CD14-positive monocyte (primary cell): ENCODE measurements around the gene IL18RAP. TPM values are rescaled to one million over a fixed set of nuclear protein-coding genes. Genes with fewer than 3 reads are reported as not detected.

ENCODE experiments used
- DNase-seq, 3 donors: peaks; one replicate each; pipeline ENCODE4 v3.0.0-alpha.2; 2011 to 2022
- H2AFZ ChIP-seq: 2 replicates; pipeline ENCODE4 v1.6.0; 2012; ENCODE audit warnings: mild to moderate bottlenecking, low read depth, low read length, inconsistent platforms; ENCODE audit not compliant: insufficient read depth, poor library complexity, severe bottlenecking
- H3K27ac ChIP-seq, 2 donors: 1 replicate in 1 of 2; 2 replicates in 1 of 2; pipeline ENCODE4 v1.5.1; 2012 to 2013; ENCODE audit warnings: low read length in 2 of 2, control low read depth in 1 of 2, inconsistent platforms in 1 of 2, low read depth in 1 of 2, mild to moderate bottlenecking in 1 of 2
- H3K27me3 ChIP-seq, 2 donors: one replicate each; pipeline versions ENCODE4 v1.6.0 to v1.6.1; 2011 to 2013; ENCODE audit warnings: low read length in 2 of 2; ENCODE audit not compliant: control insufficient read depth in 2 of 2, insufficient read depth in 2 of 2
- H3K36me3 ChIP-seq, 2 donors: replicated peaks in 1 of 2; 1 replicate in 1 of 2; 2 replicates in 1 of 2; pipeline versions ENCODE4 v1.5.1 to v1.6.1; 2012 to 2013; ENCODE audit warnings: low read length in 2 of 2, control low read depth in 1 of 2, inconsistent platforms in 1 of 2, mild to moderate bottlenecking in 1 of 2; ENCODE audit not compliant: insufficient read depth in 2 of 2, control insufficient read depth in 1 of 2
- H3K4me1 ChIP-seq, 2 donors: 1 replicate in 1 of 2; 2 replicates in 1 of 2; pipeline versions ENCODE4 v1.5.1 to v1.6.1; 2012 to 2013; ENCODE audit warnings: low read length in 2 of 2, control low read depth in 1 of 2, inconsistent platforms in 1 of 2, mild to moderate bottlenecking in 1 of 2, moderate library complexity in 1 of 2; ENCODE audit not compliant: insufficient read depth in 2 of 2, control insufficient read depth in 1 of 2
- H3K4me2 ChIP-seq: replicated peaks from 2 replicates; pipeline ENCODE3; 2012; ENCODE audit warnings: low read length, moderate library complexity, mild to moderate bottlenecking; ENCODE audit not compliant: poor library complexity, severe bottlenecking; ENCODE audit errors: extremely low read depth
- H3K4me3 ChIP-seq, 3 experiments: fragments of 200-600 bp in 1 of 3; sonication (generic) in 1 of 3; replicated peaks in 1 of 3; 1 replicate in 2 of 3; 2 replicates in 1 of 3; pipeline ENCODE4 v1.5.1; 2011 to 2013; ENCODE audit warnings: low read length in 3 of 3, mild to moderate bottlenecking in 3 of 3, control low read depth in 2 of 3, low read depth in 2 of 3, inconsistent platforms in 1 of 3, moderate library complexity in 1 of 3
- H3K79me2 ChIP-seq: 2 replicates; pipeline ENCODE4 v1.6.0; 2012; ENCODE audit warnings: mild to moderate bottlenecking, control low read depth, inconsistent platforms, low read length, moderate library complexity; ENCODE audit not compliant: insufficient read depth
- H3K9ac ChIP-seq: 2 replicates; pipeline ENCODE4 v1.6.0; 2017; ENCODE audit warnings: low read length, mild to moderate bottlenecking; ENCODE audit not compliant: insufficient read depth, poor library complexity, severe bottlenecking
- H3K9me3 ChIP-seq, 2 donors: replicated peaks in 1 of 2; 1 replicate in 1 of 2; 2 replicates in 1 of 2; pipeline versions ENCODE4 v1.5.1 to v1.6.1; 2012 to 2013; ENCODE audit warnings: low read length in 2 of 2, control low read depth in 1 of 2; ENCODE audit not compliant: control insufficient read depth in 1 of 2, insufficient read depth in 1 of 2
- H4K20me1 ChIP-seq: 2 replicates; pipeline ENCODE4 v1.6.0; 2012; ENCODE audit warnings: mild to moderate bottlenecking, low read length, control low read depth, moderate library complexity; ENCODE audit not compliant: insufficient read depth
- H3K27ac Mint-ChIP-seq, 7 donors: one replicate each; pipeline ENCODE4 v1.8.0; 2020; ENCODE audit warnings: mild to moderate bottlenecking in 7 of 7, mixed read lengths in 7 of 7, moderate library complexity in 6 of 7, inconsistent platforms in 2 of 7
- H3K27me3 Mint-ChIP-seq, 3 donors: one replicate each; pipeline ENCODE4 v1.8.0; 2021 to 2022; ENCODE audit warnings: low read depth in 3 of 3, mild to moderate bottlenecking in 3 of 3, mixed read lengths in 3 of 3, moderate library complexity in 3 of 3, inconsistent platforms in 1 of 3
- H3K36me3 Mint-ChIP-seq, 2 donors: one replicate each; pipeline ENCODE4 v1.8.0; 2020; ENCODE audit warnings: mixed read lengths in 2 of 2, inconsistent platforms in 1 of 2, mild to moderate bottlenecking in 1 of 2
- H3K4me1 Mint-ChIP-seq: one replicate; pipeline ENCODE4 v1.8.0; 2020; ENCODE audit warnings: mild to moderate bottlenecking, mixed read lengths
- H3K4me3 Mint-ChIP-seq, 2 donors: one replicate each; pipeline ENCODE4 v1.8.0; 2020; ENCODE audit warnings: mild to moderate bottlenecking in 2 of 2, mixed read lengths in 2 of 2, moderate library complexity in 1 of 2
- H3K9me3 Mint-ChIP-seq, 7 donors: one replicate each; pipeline ENCODE4 v1.8.0; 2020 to 2022; ENCODE audit warnings: mixed read lengths in 7 of 7, mild to moderate bottlenecking in 6 of 7, moderate library complexity in 6 of 7, inconsistent platforms in 2 of 7
- WGBS: methylation state at CpG from one replicate; pipeline ENCODE4 v1.1.5; 2013; ENCODE audit warnings: missing lambda C conversion rate; ENCODE audit not compliant: insufficient coverage; 5-methylcytosine and 5-hydroxymethylcytosine counted together
- intact Hi-C, 2 donors: fragments of 100-400 bp; cut with micrococcal nuclease; formaldehyde crosslinking; loops; one replicate each; pipeline versions ENCODE4 v1.15.0 to v1.15.1; 2023
- polyA plus RNA-seq, 3 donors: library from polyadenylated mRNA; depleted of rRNA in 1 of 3; unstranded in 2 of 3; stranded (reverse) in 1 of 3; fragments of 300-500 nt in 2 of 3; fragments of >200 nt in 1 of 3; fragmentation: Illumina TruSeq in 2 of 3; gene quantifications; 1 replicate in 2 of 3; 2 replicates in 1 of 3; pipeline ENCODE4 v1.2.3, GENCODE V29; 2012 to 2021
- TF ChIP-seq, protein P1 (sequence below): fragments of 200-600 bp; IDR thresholded peaks from one replicate; pipeline ENCODE4 v1.8.0; 2022; ENCODE audit warnings: antibody characterized with exemption, mild to moderate bottlenecking

IL18RAP gene
- polyA plus RNA-seq, 3 donors = 0.24 TPM; not detected in 2

DNA sequence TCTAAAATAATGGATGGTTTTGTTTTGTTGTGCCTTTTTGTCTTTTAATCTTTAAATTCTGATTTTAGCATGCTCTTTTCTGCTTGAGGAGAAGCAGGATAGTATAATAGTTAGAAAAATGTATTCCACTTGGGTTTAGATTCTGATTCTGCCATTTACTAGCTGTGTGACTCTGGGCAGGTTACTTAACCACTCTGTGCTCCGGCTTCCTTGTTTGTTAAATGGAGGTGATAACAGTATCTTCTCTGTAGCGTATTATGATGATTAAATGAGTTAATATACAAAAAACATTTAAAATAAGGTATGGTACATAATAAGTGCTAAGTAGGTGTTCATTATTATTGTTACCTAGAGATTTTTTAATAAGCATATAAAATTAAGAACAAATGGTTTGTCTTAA, 26.9 kb upstream of the IL18RAP start:
- Histone ChIP-seq H3K79me2 (no peaks in the 10 kb centered on the region), H2AFZ (no peak overlapping the region), H3K4me3 (no peak overlapping the region), H3K27ac (no peak overlapping the region), H3K36me3 (no peaks in the 10 kb centered on the region), H3K9me3 (no peaks in the 10 kb centered on the region), H3K4me2 (no peak overlapping the region), H3K4me1 (no peaks in the 10 kb centered on the region), H3K27me3 (no peaks in the 10 kb centered on the region), H4K20me1 (no peaks in the 10 kb centered on the region), H3K9ac (no peak overlapping the region)
- no CpG with 5 or more reads among the region's 2 CpGs for WGBS
- intact Hi-C loops = no loop called here
- Mint-ChIP-seq H3K9me3 (no peaks in the 10 kb centered on the region), H3K27me3 (peaks cover 0 to 1% (median 0%) of the 10 kb centered on the region in 3 donors), H3K27ac (no peak overlapping the region), H3K36me3 (no peaks in the 10 kb centered on the region), H3K4me1 (no peaks in the 10 kb centered on the region), H3K4me3 (no peak overlapping the region)
- no peak for DNase-seq
- TF ChIP-seq, protein P1, sequence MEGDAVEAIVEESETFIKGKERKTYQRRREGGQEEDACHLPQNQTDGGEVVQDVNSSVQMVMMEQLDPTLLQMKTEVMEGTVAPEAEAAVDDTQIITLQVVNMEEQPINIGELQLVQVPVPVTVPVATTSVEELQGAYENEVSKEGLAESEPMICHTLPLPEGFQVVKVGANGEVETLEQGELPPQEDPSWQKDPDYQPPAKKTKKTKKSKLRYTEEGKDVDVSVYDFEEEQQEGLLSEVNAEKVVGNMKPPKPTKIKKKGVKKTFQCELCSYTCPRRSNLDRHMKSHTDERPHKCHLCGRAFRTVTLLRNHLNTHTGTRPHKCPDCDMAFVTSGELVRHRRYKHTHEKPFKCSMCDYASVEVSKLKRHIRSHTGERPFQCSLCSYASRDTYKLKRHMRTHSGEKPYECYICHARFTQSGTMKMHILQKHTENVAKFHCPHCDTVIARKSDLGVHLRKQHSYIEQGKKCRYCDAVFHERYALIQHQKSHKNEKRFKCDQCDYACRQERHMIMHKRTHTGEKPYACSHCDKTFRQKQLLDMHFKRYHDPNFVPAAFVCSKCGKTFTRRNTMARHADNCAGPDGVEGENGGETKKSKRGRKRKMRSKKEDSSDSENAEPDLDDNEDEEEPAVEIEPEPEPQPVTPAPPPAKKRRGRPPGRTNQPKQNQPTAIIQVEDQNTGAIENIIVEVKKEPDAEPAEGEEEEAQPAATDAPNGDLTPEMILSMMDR = no peak

DNA sequence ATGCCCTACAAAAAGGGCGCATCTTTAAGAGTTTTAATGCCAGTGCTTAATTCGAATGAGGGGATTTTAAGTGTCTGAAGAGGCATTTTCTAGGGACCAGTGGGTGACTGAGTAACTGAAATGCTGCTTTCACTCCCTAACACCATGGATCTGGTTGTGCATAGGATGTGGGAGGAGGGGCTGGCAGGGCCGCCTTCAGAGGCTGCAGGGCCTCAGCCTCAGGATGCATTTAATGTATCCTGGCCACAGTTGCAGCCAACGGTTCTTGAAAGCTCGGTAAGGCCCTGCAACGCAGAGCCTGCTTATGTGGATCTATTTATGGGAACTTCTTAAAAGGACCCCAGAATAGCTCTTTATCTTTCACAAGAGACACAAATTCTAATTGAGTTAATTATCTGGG, 25.8 kb upstream of the IL18RAP start:
- H3K79me2 ChIP-seq = no peaks in the 10 kb centered on the region
- H2AFZ ChIP-seq = no peak overlapping the region
- Mint-ChIP-seq H3K27me3 (peaks cover 0 to 1% (median 0%) of the 10 kb centered on the region in 3 donors), H3K36me3 (no peaks in the 10 kb centered on the region), H3K9me3 (no peaks in the 10 kb centered on the region), H3K4me3 (no peak overlapping the region), H3K4me1 (peaks cover 8% of the 10 kb centered on the region), H3K27ac (no peak overlapping the region)
- H3K27me3 ChIP-seq = no peaks in the 10 kb centered on the region
- TF ChIP-seq, protein P1 = no peak
- intact Hi-C loops = no loop called here
- no peak overlapping the region for H3K9ac ChIP-seq
- peaks cover 0 to 4% of the 10 kb centered on the region in 2 donors for H3K4me1 ChIP-seq
- no peak overlapping the region for H3K4me2 ChIP-seq
- H3K9me3 ChIP-seq = no peaks in the 10 kb centered on the region
- no peaks in the 10 kb centered on the region for H3K36me3 ChIP-seq
- H3K4me3 ChIP-seq = no peak overlapping the region
- no peak for DNase-seq
- H4K20me1 ChIP-seq = no peaks in the 10 kb centered on the region
- H3K27ac ChIP-seq = no peak overlapping the region
- no CpG with 5 or more reads among the region's 6 CpGs for WGBS
